Uterus (tissue), 4 donors: ENCODE data around the gene TBPL2. TPM values are rescaled to one million over a fixed set of nuclear protein-coding genes. Genes with fewer than 3 reads are reported as not detected.

Source experiments
- DNase-seq, 2 donors: peaks; one replicate each; pipeline ENCODE4 v3.0.0-alpha.2; 2019 to 2020
- H3K27ac ChIP-seq, 2 donors: fragments of 200-600 bp; sonication (generic); 1 replicate in 1 of 2; 2 replicates in 1 of 2; pipeline ENCODE4 v1.5.1; 2016 to 2018
- H3K27me3 ChIP-seq, 2 donors: fragments of 200-600 bp; sonication (generic); one replicate each; pipeline ENCODE4 v1.5.1; 2018 to 2019; ENCODE audit warnings: control low read depth in 1 of 2
- H3K36me3 ChIP-seq, 2 donors: fragments of 200-600 bp; sonication (generic); one replicate each; pipeline ENCODE4 v1.5.1; 2019; ENCODE audit warnings: control low read depth in 1 of 2
- H3K4me1 ChIP-seq, 2 donors: fragments of 200-600 bp; sonication (generic); one replicate each; pipeline ENCODE4 v1.5.1; 2018 to 2019; ENCODE audit warnings: control low read depth in 1 of 2
- H3K4me3 ChIP-seq, 2 donors: fragments of 200-600 bp; sonication (generic); 1 replicate in 1 of 2; 2 replicates in 1 of 2; pipeline ENCODE4 v1.5.1; 2018 to 2019; ENCODE audit warnings: mild to moderate bottlenecking in 1 of 2
- H3K9me3 ChIP-seq, 2 donors: fragments of 200-600 bp; sonication (generic); one replicate each; pipeline ENCODE4 v1.5.1; 2019; ENCODE audit warnings: control low read depth in 1 of 2
- CTCF ChIP-seq, 4 experiments: fragments of 200-600 bp in 2 of 4; fragments of 450-650 bp in 2 of 4; sonication (generic) in 2 of 4; IDR thresholded peaks; one replicate each; pipeline ENCODE4 v1.5.1; 2016 to 2019; ENCODE audit warnings: antibody characterized with exemption in 4 of 4, mild to moderate bottlenecking in 2 of 4, moderate library complexity in 1 of 4
- POLR2A ChIP-seq, 2 donors: fragments of 450-650 bp; IDR thresholded peaks; one replicate each; pipeline ENCODE4 v1.6.1; 2016; ENCODE audit warnings: antibody characterized with exemption in 2 of 2, mild to moderate bottlenecking in 1 of 2, moderate library complexity in 1 of 2
- intact Hi-C: fragments of 100-400 bp; cut with DNase I; formaldehyde crosslinking; loops from one replicate; pipeline ENCODE4 v1.15.1; 2023; ENCODE audit warnings: low total_unique reads
- total RNA-seq, 4 donors: library from RNA; depleted of rRNA in 3 of 4; stranded (reverse); fragments of >200 nt in 3 of 4; gene quantifications; one replicate each; pipeline versions ENCODE4 v1.1.0 to v1.2.4, GENCODE V29; 2014 to 2023
- donor health status: DM: yes; HTN: yes; CAD: no.

TBPL2 gene
- total RNA-seq, 4 donors from 2014 or later = not detected

- no peak overlapping the region for H3K4me3 ChIP-seq
- no peak for DNase-seq
- H3K4me1 ChIP-seq = no peaks in the 10 kb centered on the region
- H3K36me3 ChIP-seq = no peaks in the 10 kb centered on the region
- no peaks in the 10 kb centered on the region for H3K9me3 ChIP-seq
- TF ChIP-seq CTCF (IDR thresholded peaks at IDR 0.05) = no peak
- TF ChIP-seq POLR2A (IDR thresholded peaks at IDR 0.05) = no peak
- intact Hi-C loops = no loop called here
- no peaks in the 10 kb centered on the region for H3K27me3 ChIP-seq
- H3K27ac ChIP-seq = no peak overlapping the region
Measured at GRCh38 chr14:55441286-55441685, 870 bp upstream of the TBPL2 start.

DNA sequence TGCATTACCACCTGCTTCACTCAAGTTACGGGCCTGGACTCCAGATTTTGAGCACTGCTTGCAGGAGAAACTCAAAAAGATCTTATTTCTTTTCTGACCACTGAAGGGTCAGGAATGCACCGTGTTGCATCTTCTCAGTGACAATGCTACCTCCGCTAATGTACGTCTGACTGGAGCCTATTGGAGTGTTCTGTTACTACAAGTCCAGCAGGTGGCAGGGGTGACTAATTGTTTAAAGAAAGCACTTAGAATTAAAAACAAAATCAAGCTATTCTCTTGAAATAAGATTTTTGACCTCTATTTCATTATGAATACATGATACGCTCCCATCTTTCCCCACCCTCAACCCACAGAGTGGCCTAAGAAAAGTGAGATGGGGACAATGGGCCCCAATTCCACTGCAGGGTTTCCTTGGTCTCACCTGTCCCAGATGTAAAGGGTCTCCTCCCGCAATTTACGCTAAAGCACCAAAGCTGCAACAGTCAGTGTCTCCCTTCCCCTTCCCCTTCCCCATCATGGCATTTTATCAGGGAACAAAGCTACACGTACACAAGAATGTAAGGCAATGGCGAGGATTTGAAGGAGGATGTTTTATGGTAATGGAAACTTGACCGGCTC is 2.2 kb downstream of the TBPL2 start:
- Histone ChIP-seq H3K36me3 (no peaks in the 10 kb centered on the region), H3K27me3 (no peaks in the 10 kb centered on the region), H3K4me3 (no peak overlapping the region), H3K4me1 (no peaks in the 10 kb centered on the region), H3K9me3 (no peaks in the 10 kb centered on the region), H3K27ac (no peak overlapping the region)
- intact Hi-C loops = no loop called here
- DNase-seq = no peak
- TF ChIP-seq CTCF (IDR thresholded peaks at IDR 0.05) = peak in 3 of 4 experiments; percentile 34 to 37 (median 37)
- TF ChIP-seq POLR2A (IDR thresholded peaks at IDR 0.05) = no peak

DNA sequence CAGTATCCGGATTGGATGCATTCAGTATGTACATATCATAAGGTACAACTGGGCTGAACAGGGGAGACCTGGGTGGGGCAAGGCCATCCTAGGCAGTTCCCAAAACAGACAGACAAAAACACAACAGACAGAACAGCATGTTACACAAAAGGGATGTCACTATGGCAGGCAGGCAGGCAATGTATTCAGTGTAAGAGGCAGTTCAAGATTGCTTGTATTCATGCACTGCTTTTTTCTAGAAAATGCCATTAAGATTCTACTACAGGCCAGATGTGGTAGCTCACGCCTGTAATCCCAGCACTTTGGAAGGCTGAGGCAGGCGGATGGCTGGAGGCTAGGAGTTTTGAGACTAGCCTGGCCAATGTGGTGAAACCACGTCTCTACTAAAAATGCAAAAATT is 3.5 kb downstream of the TBPL2 start:
- Histone ChIP-seq H3K27ac (no peak overlapping the region), H3K4me3 (no peak overlapping the region), H3K36me3 (no peaks in the 10 kb centered on the region), H3K4me1 (no peaks in the 10 kb centered on the region), H3K27me3 (no peaks in the 10 kb centered on the region), H3K9me3 (no peaks in the 10 kb centered on the region)
- no peak for DNase-seq
- intact Hi-C loops = no loop called here
- TF ChIP-seq CTCF (IDR thresholded peaks at IDR 0.05) (no peak), POLR2A (IDR thresholded peaks at IDR 0.05) (no peak)

- Histone ChIP-seq H3K9me3 (no peaks in the 10 kb centered on the region), H3K36me3 (no peaks in the 10 kb centered on the region), H3K27ac (no peak overlapping the region), H3K4me3 (no peak overlapping the region), H3K4me1 (no peaks in the 10 kb centered on the region), H3K27me3 (no peaks in the 10 kb centered on the region)
- intact Hi-C loops = no loop called here
- DNase-seq = no peak
- TF ChIP-seq CTCF (IDR thresholded peaks at IDR 0.05) (no peak), POLR2A (IDR thresholded peaks at IDR 0.05) (no peak)
Measured at GRCh38 chr14:55436519-55436918, 3.9 kb downstream of the TBPL2 start.

GRCh38 chr14:55434805-55435174 is 5.6 kb downstream of the TBPL2 start:
- H3K9me3 ChIP-seq = no peaks in the 10 kb centered on the region
- no peaks in the 10 kb centered on the region for H3K27me3 ChIP-seq
- no peaks in the 10 kb centered on the region for H3K36me3 ChIP-seq
- H3K4me1 ChIP-seq = no peaks in the 10 kb centered on the region
- no peak overlapping the region for H3K4me3 ChIP-seq
- TF ChIP-seq CTCF (IDR thresholded peaks at IDR 0.05) (no peak), POLR2A (IDR thresholded peaks at IDR 0.05) (no peak)
- intact Hi-C loops = no loop called here
- DNase-seq = no peak
- no peak overlapping the region for H3K27ac ChIP-seq
